B cell (primary cell): ENCODE results near the gene ARHGAP23. TPM values are rescaled to one million over a fixed set of nuclear protein-coding genes. Genes with fewer than 3 reads are reported as not detected.

ENCODE experiments used
- ATAC-seq: fragments of 200-7000 bp; cut with Tn5 transposase; one replicate; pipeline ENCODE4 v1.10.0; 2021; ENCODE audit warnings: low read depth, mild to moderate bottlenecking, moderate number of reproducible peaks, moderate library complexity
- CTCF ChIA-PET: fragments of 350-600 bp; sonication (Branson Sonifier 250); formaldehyde crosslinking; loops from one replicate; lab custom pipeline; 2021; ENCODE audit warnings: antibody characterized with exemption, inconsistent platforms; lab: Charles Lee
- POLR2A ChIA-PET: fragments of 350-600 bp; sonication (Branson Sonifier 250); formaldehyde crosslinking; loops from one replicate; lab custom pipeline; 2021; ENCODE audit warnings: antibody characterized with exemption; lab: Charles Lee
- DNase-seq: peaks from one replicate; pipeline ENCODE4 v3.0.0; 2013
- H2AFZ ChIP-seq: 2 replicates; pipeline ENCODE4 v1.6.1; 2012; ENCODE audit warnings: mild to moderate bottlenecking, low read depth, low read length; ENCODE audit not compliant: insufficient read depth, poor library complexity, severe bottlenecking
- H3K27ac ChIP-seq, 2 donors: 1 replicate in 1 of 2; 2 replicates in 1 of 2; pipeline ENCODE4 v1.5.1; 2012 to 2013; ENCODE audit warnings: low read length in 2 of 2, mild to moderate bottlenecking in 2 of 2, moderate library complexity in 1 of 2
- H3K27me3 ChIP-seq, 4 experiments: fragments of 200-600 bp in 1 of 4; sonication (generic) in 1 of 4; replicated peaks in 1 of 4; 1 replicate in 2 of 4; 2 replicates in 2 of 4; pipeline versions ENCODE4 v1.6.1 to v1.7.0; 2013 to 2016; ENCODE audit warnings: low read length in 3 of 4, mild to moderate bottlenecking in 2 of 4, mixed read lengths in 1 of 4, moderate library complexity in 1 of 4; ENCODE audit not compliant: insufficient read depth in 4 of 4, control insufficient read depth in 3 of 4; ENCODE audit errors: control extremely low read depth in 1 of 4
- H3K36me3 ChIP-seq, 2 experiments: replicated peaks in 1 of 2; 1 replicate in 1 of 2; 2 replicates in 1 of 2; pipeline versions ENCODE4 v1.6.1 to v1.7.1; 2013; ENCODE audit warnings: low read length in 1 of 2; ENCODE audit not compliant: insufficient read depth in 2 of 2, control insufficient read depth in 1 of 2; ENCODE audit errors: control extremely low read depth in 1 of 2, extremely low read depth in 1 of 2
- H3K4me1 ChIP-seq, 2 donors: fragments of 200-600 bp in 1 of 2; sonication (generic) in 1 of 2; 1 replicate in 1 of 2; 2 replicates in 1 of 2; pipeline versions ENCODE4 v1.5.1 to v1.6.1; 2013 to 2017; ENCODE audit warnings: low read length in 2 of 2; ENCODE audit not compliant: control insufficient read depth in 2 of 2, insufficient read depth in 2 of 2
- H3K4me2 ChIP-seq: replicated peaks from 2 replicates; pipeline ENCODE3; 2012; ENCODE audit warnings: mild to moderate bottlenecking, low read depth, low read length; ENCODE audit not compliant: poor library complexity, severe bottlenecking
- H3K4me3 ChIP-seq, 5 experiments: fragments of 200-600 bp in 1 of 5; sonication (generic) in 1 of 5; 1 replicate in 3 of 5; 2 replicates in 2 of 5; pipeline versions ENCODE4 v1.5.1 to v1.7.0; 2011 to 2016; ENCODE audit warnings: low read length in 4 of 5, mild to moderate bottlenecking in 4 of 5, low read depth in 2 of 5, control low read depth in 1 of 5, moderate library complexity in 1 of 5; ENCODE audit not compliant: insufficient read depth in 1 of 5; ENCODE audit errors: control extremely low read depth in 1 of 5, extremely low read depth in 1 of 5
- H3K79me2 ChIP-seq: fragments of 200-600 bp; sonication (generic); one replicate; pipeline ENCODE4 v1.6.0; 2016; ENCODE audit warnings: low read length; ENCODE audit not compliant: control insufficient read depth, insufficient read depth
- H3K9ac ChIP-seq: fragments of 200-600 bp; sonication (generic); 2 replicates; pipeline ENCODE4 v1.6.1; 2017; ENCODE audit warnings: mild to moderate bottlenecking, low read length, moderate library complexity
- H3K9me3 ChIP-seq, 3 donors: one replicate each; pipeline versions ENCODE4 v1.6.1 to v1.7.1; 2013; ENCODE audit warnings: low read length in 2 of 3; ENCODE audit not compliant: control insufficient read depth in 2 of 3, insufficient read depth in 1 of 3; ENCODE audit errors: control extremely low read depth in 1 of 3
- H4K20me1 ChIP-seq: 2 replicates; pipeline ENCODE4 v1.6.0; 2012; ENCODE audit warnings: mild to moderate bottlenecking, low read length; ENCODE audit not compliant: insufficient read depth, control insufficient read depth, poor library complexity, severe bottlenecking
- H3K27ac Mint-ChIP-seq: one replicate; pipeline ENCODE4 v1.8.0; 2021; ENCODE audit warnings: mixed read lengths
- H3K27me3 Mint-ChIP-seq: one replicate; pipeline ENCODE4 v1.8.0; 2021; ENCODE audit warnings: mixed read lengths
- H3K4me1 Mint-ChIP-seq: one replicate; pipeline ENCODE4 v1.8.0; 2021; ENCODE audit warnings: mixed read lengths
- H3K4me3 Mint-ChIP-seq: one replicate; pipeline ENCODE4 v1.8.0; 2021; ENCODE audit warnings: mixed read lengths
- H3K9me3 Mint-ChIP-seq: one replicate; pipeline ENCODE4 v1.8.0; 2022; ENCODE audit warnings: mixed read lengths; ENCODE audit not compliant: insufficient read depth
- CTCF ChIP-seq: fragments of 200-600 bp; IDR thresholded peaks from one replicate; pipeline ENCODE4 v1.8.0; 2022; ENCODE audit warnings: antibody characterized with exemption, mild to moderate bottlenecking
- EZH2 ChIP-seq: IDR thresholded peaks from 2 replicates; pipeline ENCODE4 v1.6.1; 2012; ENCODE audit warnings: borderline replicate concordance, low read depth, mild to moderate bottlenecking, moderate library complexity, low read length; ENCODE audit not compliant: insufficient read depth, poor library complexity, severe bottlenecking
- WGBS: methylation state at CpG from one replicate; pipeline ENCODE4 v1.1.5; 2013; ENCODE audit warnings: missing lambda C conversion rate; ENCODE audit not compliant: insufficient coverage; 5-methylcytosine and 5-hydroxymethylcytosine counted together
- intact Hi-C: fragments of 100-400 bp; cut with micrococcal nuclease; formaldehyde crosslinking; loops from one replicate; pipeline ENCODE4 v1.10.0; 2022
- polyA plus RNA-seq: library from polyadenylated mRNA; depleted of rRNA; stranded (reverse); fragments of >200 nt; gene quantifications from 2 replicates; pipeline ENCODE4 v1.2.3, GENCODE V29; 2012
- total RNA-seq, 2 donors: library from RNA; stranded (reverse); fragments of 120-200 nt in 1 of 2; gene quantifications; 1 replicate in 1 of 2; 2 replicates in 1 of 2; pipeline versions ENCODE4 v1.2.3 to v1.2.4, GENCODE V29; 2013 to 2022

The ARHGAP23 gene
- total and polyA plus RNA-seq, 2 donors (not counting 1 experiment from before 2014, with no cell fraction given): 0.07 to 0.12 TPM

DNA sequence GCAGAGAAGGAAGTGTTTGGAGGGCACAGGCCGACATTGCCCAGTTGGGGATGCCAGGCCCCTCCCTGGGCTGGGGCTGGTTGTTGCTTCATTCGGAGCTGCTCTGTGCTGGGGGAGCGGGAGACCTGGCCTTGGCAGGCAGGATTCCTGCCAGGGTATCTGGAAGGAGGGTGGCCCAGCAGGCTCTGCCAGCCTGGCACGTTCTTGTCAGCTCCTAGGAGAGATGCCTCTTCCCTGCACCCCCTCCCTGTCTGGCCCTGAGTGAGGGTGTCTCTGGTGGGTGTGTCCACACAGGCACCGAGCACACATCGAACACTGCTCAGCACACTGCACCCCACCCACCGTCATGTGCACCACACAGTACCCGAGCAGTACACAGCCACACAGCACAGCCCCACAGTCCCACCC, 35.2 kb downstream of the ARHGAP23 start:
- POLR2A ChIA-PET: no interaction called here
- no peaks in the 10 kb centered on the region for H3K4me1 Mint-ChIP-seq
- Histone ChIP-seq H4K20me1 (no peaks in the 10 kb centered on the region), H3K27ac (no peak overlapping the region), H3K4me3 (no peak overlapping the region), H3K9me3 (no peaks in the 10 kb centered on the region), H3K4me2 (no peak overlapping the region), H3K79me2 (no peaks in the 10 kb centered on the region), H3K27me3 (no peaks in the 10 kb centered on the region), H3K36me3 (no peaks in the 10 kb centered on the region), H3K4me1 (no peaks in the 10 kb centered on the region), H3K9ac (no peak overlapping the region), H2AFZ (no peak overlapping the region)
- WGBS: 92% methylated on average over 6 of the region's 8 CpGs
- CTCF ChIA-PET: no interaction called here
- H3K27ac Mint-ChIP-seq: no peak overlapping the region
- no peak overlapping the region for H3K4me3 Mint-ChIP-seq
- H3K27me3 Mint-ChIP-seq: peaks cover 16% of the 10 kb centered on the region
- DNase-seq (no peak), ATAC-seq (no peak)
- intact Hi-C loops: no loop called here
- no peaks in the 10 kb centered on the region for H3K9me3 Mint-ChIP-seq
- TF ChIP-seq CTCF: no peak
- TF ChIP-seq EZH2: no peak

GRCh38 chr17:38464251-38464722, 36.0 kb downstream of the ARHGAP23 start:
- TF ChIP-seq EZH2: no peak
- TF ChIP-seq CTCF: no peak
- no peak overlapping the region for H3K4me3 Mint-ChIP-seq

More at GRCh38 chr17:38464251-38464722, 36.0 kb downstream of the ARHGAP23 start:
- ATAC-seq: no peak
- no peaks in the 10 kb centered on the region for H3K4me1 ChIP-seq
- CTCF ChIA-PET: no interaction called here
- H3K27me3 ChIP-seq: no peaks in the 10 kb centered on the region
- no peaks in the 10 kb centered on the region for H3K9me3 ChIP-seq
- H2AFZ ChIP-seq: no peak overlapping the region
- H3K4me1 Mint-ChIP-seq: no peaks in the 10 kb centered on the region
- DNase-seq: no peak
- no peak overlapping the region for H3K4me3 ChIP-seq
- no peaks in the 10 kb centered on the region for H3K9me3 Mint-ChIP-seq
- no peak overlapping the region for H3K27ac ChIP-seq
- H3K27me3 Mint-ChIP-seq: peaks cover 16% of the 10 kb centered on the region
- POLR2A ChIA-PET: no interaction called here
- H4K20me1 ChIP-seq: no peaks in the 10 kb centered on the region
- H3K79me2 ChIP-seq: no peaks in the 10 kb centered on the region
- no peak overlapping the region for H3K9ac ChIP-seq
- H3K27ac Mint-ChIP-seq: no peak overlapping the region
- H3K36me3 ChIP-seq: no peaks in the 10 kb centered on the region
- intact Hi-C loops: no loop called here
- WGBS: 83% methylated on average over 4 of the region's 9 CpGs
- H3K4me2 ChIP-seq: no peak overlapping the region
